HG02798 (cell line): Measurements from ENCODE around the gene CGN.

Experiments used
- ATAC-seq: cut with Tn5 transposase; IDR thresholded peaks from one replicate; pipeline ENCODE4 v1.9.1; 2021; ENCODE audit warnings: mild to moderate bottlenecking; ENCODE audit not compliant: unreplicated experiment, poor library complexity

Gene CGN

GRCh38 chr1:151583796-151584195 is 72.6 kb downstream of the CGN start:
- ATAC-seq, result no peak

GRCh38 chr1:151584278-151584677 is 73.1 kb downstream of the CGN start:
- no peak for ATAC-seq

GRCh38 chr1:151584780-151585179 is 73.6 kb downstream of the CGN start:
- no peak for ATAC-seq

DNA sequence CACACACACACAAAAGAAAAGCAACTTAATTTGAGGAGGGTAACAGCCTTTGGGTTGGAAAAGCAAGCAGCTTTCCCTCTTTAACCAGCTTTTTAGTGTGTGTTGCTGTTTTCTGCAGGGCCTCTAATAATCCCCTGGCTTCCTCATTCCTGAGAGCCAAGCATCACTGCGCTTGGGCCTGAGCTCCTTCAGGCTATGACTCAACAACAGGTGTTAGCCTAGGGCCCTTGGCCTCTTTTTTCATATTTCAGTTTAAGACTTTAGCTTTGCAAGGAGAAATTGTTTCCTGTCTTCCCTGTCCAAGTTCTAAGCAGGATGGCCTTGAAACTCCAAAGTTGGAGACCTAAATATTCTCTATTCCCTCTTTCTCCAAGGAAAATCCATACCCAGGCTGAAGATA is 74.4 kb downstream of the CGN start:
- no peak for ATAC-seq
